ENCODE data around the gene DHX58.

DHX58 gene

DNA sequence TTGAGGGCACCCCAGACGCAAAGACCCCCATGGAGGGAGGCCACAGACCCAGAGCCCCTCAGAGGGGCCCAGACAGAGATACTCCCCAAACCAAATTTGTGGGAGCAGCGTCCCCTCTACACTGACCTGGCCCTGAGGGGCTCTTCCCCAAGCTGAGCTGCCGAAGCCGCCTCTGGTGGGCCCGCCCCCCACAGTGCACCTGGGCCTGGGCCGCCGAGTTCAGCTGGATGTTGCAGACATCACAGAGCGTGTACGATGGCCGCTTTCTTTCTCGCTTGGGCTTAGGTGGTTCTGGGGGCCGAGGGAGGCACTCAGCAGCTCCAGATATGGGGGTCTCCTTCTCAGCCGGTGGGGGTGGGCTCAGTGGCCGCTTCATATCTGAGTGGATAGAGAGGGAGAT lies 49.8 kb downstream of the DHX58 start:
- Histone ChIP-seq H3K4me1 (ENCODE audit: control insufficient read depth in 1 of 2, insufficient read depth in 2 of 2, low read length in 2 of 2) (no peaks in the 10 kb centered on the region), H3K27ac (ENCODE audit: low read depth, low read length) (no peak overlapping the region), H4K8ac (ENCODE audit: low read depth, low read length) (no peak overlapping the region), H3K9me3 (ENCODE audit: insufficient read depth, low read depth, low read length) (peaks cover 5% of the 10 kb centered on the region), H3K9ac (ENCODE audit: low read length) (no peak overlapping the region), H3K79me2 (ENCODE audit: control insufficient read depth, insufficient read depth, low read length, poor library complexity) (no peaks in the 10 kb centered on the region), H2AK5ac (ENCODE audit: low read length) (no peak overlapping the region), H4K12ac (ENCODE audit: low read depth, low read length) (no peak overlapping the region), H3K18ac (ENCODE audit: low read length) (no peak overlapping the region), H3K4ac (ENCODE audit: low read depth, low read length) (no peak overlapping the region), H2BK12ac (ENCODE audit: low read length) (no peak overlapping the region), H2AFZ (ENCODE audit: insufficient read depth, low read length, poor library complexity) (no peak overlapping the region), H4K91ac (ENCODE audit: low read depth, low read length) (no peak overlapping the region), H3K14ac (ENCODE audit: low read length) (no peak overlapping the region), H3K4me3 (ENCODE audit: low read depth, low read length) (no peak overlapping the region), H3K27me3 (ENCODE audit: insufficient read depth, low read length) (no peaks in the 10 kb centered on the region), H3K23ac (ENCODE audit: low read length) (no peak overlapping the region), H3K4me2 (ENCODE audit: low read length) (no peak overlapping the region), H2BK120ac (ENCODE audit: insufficient read depth, low read length, poor library complexity) (no peak overlapping the region), H3K36me3 (ENCODE audit: control insufficient read depth in 1 of 2, insufficient read depth in 2 of 2, low read length in 2 of 2) (no peaks in the 10 kb centered on the region), H2BK5ac (ENCODE audit: low read depth, low read length, poor library complexity) (no peak overlapping the region), H3K79me1 (ENCODE audit: low read length) (no peaks in the 10 kb centered on the region)
- DNase-seq = no peak
- no CpG with 5 or more reads among the region's 14 CpGs for WGBS (ENCODE audit: extremely low coverage, insufficient coverage, insufficient read length)

DNA sequence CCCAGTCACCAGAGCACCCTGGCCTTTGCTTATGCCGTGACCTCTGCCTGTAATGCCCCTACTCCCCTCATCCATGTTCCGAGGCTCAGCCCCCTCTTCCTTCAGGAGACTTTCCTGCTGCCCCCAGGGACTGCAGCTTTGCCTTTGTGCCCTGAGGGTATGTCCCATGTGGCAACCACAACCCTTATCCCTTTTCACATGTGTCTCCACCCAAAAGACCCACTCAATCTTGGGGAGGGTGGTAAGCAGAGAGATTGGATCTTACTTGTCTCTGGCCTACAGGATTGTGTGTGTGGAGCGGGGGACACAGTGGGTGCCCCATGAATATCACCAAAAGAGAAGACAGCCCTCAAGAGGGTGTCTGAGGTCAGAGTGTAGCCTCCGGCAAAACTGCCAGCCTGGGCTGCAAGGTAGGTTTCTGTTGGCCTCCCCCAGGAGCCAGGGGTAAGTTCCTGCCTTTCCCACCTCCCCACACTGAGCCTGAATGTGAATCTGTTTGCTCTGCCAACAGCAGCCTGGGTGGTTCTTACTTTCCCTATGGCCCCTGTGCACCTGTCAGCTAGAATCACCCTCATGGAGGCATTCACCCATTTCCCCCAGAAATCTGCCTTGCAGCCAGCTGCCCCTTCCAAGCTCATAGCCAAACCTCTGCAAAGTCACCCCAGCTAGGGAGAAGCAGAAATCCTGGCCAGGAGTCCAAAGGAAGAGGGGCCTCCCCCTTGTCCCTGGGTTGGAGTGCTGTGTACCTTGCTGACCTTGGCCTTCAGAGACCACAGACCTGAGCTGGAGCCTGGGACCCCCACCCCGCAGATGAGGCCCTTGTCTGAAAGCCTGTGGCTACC lies 50.6 kb downstream of the DHX58 start:
- H3K4me2 ChIP-seq (ENCODE audit: low read length) = no peak overlapping the region

DNA sequence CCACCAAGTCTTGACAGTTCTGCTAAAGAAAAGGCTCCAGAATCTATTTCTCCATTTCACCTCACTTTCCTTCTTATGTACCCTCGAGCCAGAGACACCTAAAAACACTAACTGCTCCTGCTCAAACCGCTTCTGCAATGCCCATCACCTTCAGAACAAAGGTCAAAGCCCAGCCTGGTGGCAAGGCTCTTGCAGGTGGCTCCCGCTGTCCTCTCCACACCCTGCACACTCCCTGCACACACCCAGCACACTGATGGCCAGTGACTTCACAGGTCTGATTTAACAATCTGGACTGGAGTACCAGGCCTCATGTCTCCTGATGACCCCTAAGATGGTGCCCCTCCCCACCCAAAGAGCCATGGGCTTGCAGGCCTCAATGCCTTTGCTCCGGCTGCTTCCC lies 52.3 kb downstream of the DHX58 start:
- H3K36me3 ChIP-seq (ENCODE audit: control insufficient read depth in 1 of 2, insufficient read depth in 2 of 2, low read length in 2 of 2) = no peaks in the 10 kb centered on the region
- WGBS (ENCODE audit: extremely low coverage, insufficient coverage, insufficient read length) = no CpG with 5 or more reads among the region's 4 CpGs
- H3K27me3 ChIP-seq (ENCODE audit: insufficient read depth, low read length) = no peaks in the 10 kb centered on the region
- no peak overlapping the region for H3K4me3 ChIP-seq (ENCODE audit: low read depth, low read length)
- no peak overlapping the region for H3K18ac ChIP-seq (ENCODE audit: low read length)
- no peak overlapping the region for H3K14ac ChIP-seq (ENCODE audit: low read length)
- no peak overlapping the region for H2AK5ac ChIP-seq (ENCODE audit: low read length)
- no peak overlapping the region for H2BK120ac ChIP-seq (ENCODE audit: insufficient read depth, low read length, poor library complexity)
- H4K8ac ChIP-seq (ENCODE audit: low read depth, low read length) = no peak overlapping the region
- no peak for DNase-seq
- H4K91ac ChIP-seq (ENCODE audit: low read depth, low read length) = no peak overlapping the region
- H3K9me3 ChIP-seq (ENCODE audit: insufficient read depth, low read depth, low read length) = peaks cover 5% of the 10 kb centered on the region
- H2BK5ac ChIP-seq (ENCODE audit: low read depth, low read length, poor library complexity) = no peak overlapping the region
- H3K79me1 ChIP-seq (ENCODE audit: low read length) = no peaks in the 10 kb centered on the region
- H3K4me2 ChIP-seq (ENCODE audit: low read length) = no peak overlapping the region
- H4K12ac ChIP-seq (ENCODE audit: low read depth, low read length) = no peak overlapping the region
- H2BK12ac ChIP-seq (ENCODE audit: low read length) = no peak overlapping the region
- H2AFZ ChIP-seq (ENCODE audit: insufficient read depth, low read length, poor library complexity) = no peak overlapping the region
- no peaks in the 10 kb centered on the region for H3K79me2 ChIP-seq (ENCODE audit: control insufficient read depth, insufficient read depth, low read length, poor library complexity)
- no peak overlapping the region for H3K9ac ChIP-seq (ENCODE audit: low read length)
- no peak overlapping the region for H3K4ac ChIP-seq (ENCODE audit: low read depth, low read length)
- H3K27ac ChIP-seq (ENCODE audit: low read depth, low read length) = no peak overlapping the region
- H3K4me1 ChIP-seq (ENCODE audit: control insufficient read depth in 1 of 2, insufficient read depth in 2 of 2, low read length in 2 of 2) = no peaks in the 10 kb centered on the region
- no peak overlapping the region for H3K23ac ChIP-seq (ENCODE audit: low read length)

More for the DNA sequence above, 50.6 kb downstream of the DHX58 start:
- Histone ChIP-seq H3K79me2 (ENCODE audit: control insufficient read depth, insufficient read depth, low read length, poor library complexity) (no peaks in the 10 kb centered on the region), H4K8ac (ENCODE audit: low read depth, low read length) (no peak overlapping the region), H2BK120ac (ENCODE audit: insufficient read depth, low read length, poor library complexity) (no peak overlapping the region), H3K27me3 (ENCODE audit: insufficient read depth, low read length) (no peaks in the 10 kb centered on the region), H3K14ac (ENCODE audit: low read length) (no peak overlapping the region), H4K91ac (ENCODE audit: low read depth, low read length) (no peak overlapping the region), H2BK5ac (ENCODE audit: low read depth, low read length, poor library complexity) (no peak overlapping the region), H3K4me3 (ENCODE audit: low read depth, low read length) (no peak overlapping the region), H3K9me3 (ENCODE audit: insufficient read depth, low read depth, low read length) (peaks cover 5% of the 10 kb centered on the region), H3K79me1 (ENCODE audit: low read length) (no peaks in the 10 kb centered on the region), H2AK5ac (ENCODE audit: low read length) (no peak overlapping the region), H3K9ac (ENCODE audit: low read length) (no peak overlapping the region), H3K23ac (ENCODE audit: low read length) (no peak overlapping the region), H4K12ac (ENCODE audit: low read depth, low read length) (no peak overlapping the region), H2AFZ (ENCODE audit: insufficient read depth, low read length, poor library complexity) (no peak overlapping the region), H2BK12ac (ENCODE audit: low read length) (no peak overlapping the region), H3K27ac (ENCODE audit: low read depth, low read length) (no peak overlapping the region), H3K4ac (ENCODE audit: low read depth, low read length) (no peak overlapping the region), H3K18ac (ENCODE audit: low read length) (no peak overlapping the region), H3K36me3 (ENCODE audit: control insufficient read depth in 1 of 2, insufficient read depth in 2 of 2, low read length in 2 of 2) (no peaks in the 10 kb centered on the region), H3K4me1 (ENCODE audit: control insufficient read depth in 1 of 2, insufficient read depth in 2 of 2, low read length in 2 of 2) (no peaks in the 10 kb centered on the region)
- WGBS (ENCODE audit: extremely low coverage, insufficient coverage, insufficient read length) = no CpG with 5 or more reads among the region's 5 CpGs
- peak in 1 of 2 donors; percentile 12 for DNase-seq

DNA sequence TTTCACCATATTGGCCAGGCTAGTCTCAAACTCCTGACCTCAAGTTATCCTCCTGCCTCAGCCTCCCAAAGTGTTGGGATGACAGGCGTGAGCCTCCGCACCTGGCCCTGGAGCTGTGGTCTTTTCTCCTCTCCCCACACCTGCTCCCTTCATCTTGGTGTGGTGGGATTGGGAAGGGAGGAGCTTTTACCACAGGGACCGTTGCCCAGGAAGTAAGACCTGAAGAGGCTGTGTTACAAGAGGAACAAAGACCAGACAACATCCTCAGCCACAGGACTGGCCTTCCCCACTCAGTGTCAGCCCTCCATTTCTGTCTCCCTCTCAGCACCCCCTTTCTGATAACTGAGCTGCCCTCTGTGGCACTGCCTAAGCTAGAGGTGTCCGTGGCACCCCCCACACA lies 52.7 kb downstream of the DHX58 start:
- H3K4me2 ChIP-seq (ENCODE audit: low read length) = no peak overlapping the region
- no peaks in the 10 kb centered on the region for H3K36me3 ChIP-seq (ENCODE audit: control insufficient read depth in 1 of 2, insufficient read depth in 2 of 2, low read length in 2 of 2)
- H2BK5ac ChIP-seq (ENCODE audit: low read depth, low read length, poor library complexity) = no peak overlapping the region
- no peak overlapping the region for H3K14ac ChIP-seq (ENCODE audit: low read length)
- H3K4me1 ChIP-seq (ENCODE audit: control insufficient read depth in 1 of 2, insufficient read depth in 2 of 2, low read length in 2 of 2) = no peaks in the 10 kb centered on the region
- no peak overlapping the region for H4K8ac ChIP-seq (ENCODE audit: low read depth, low read length)
- H3K27me3 ChIP-seq (ENCODE audit: insufficient read depth, low read length) = no peaks in the 10 kb centered on the region
- no peak overlapping the region for H3K9ac ChIP-seq (ENCODE audit: low read length)
- no peak overlapping the region for H3K23ac ChIP-seq (ENCODE audit: low read length)
- no peak overlapping the region for H3K18ac ChIP-seq (ENCODE audit: low read length)
- no peak overlapping the region for H2AK5ac ChIP-seq (ENCODE audit: low read length)
- H3K4me3 ChIP-seq (ENCODE audit: low read depth, low read length) = no peak overlapping the region
- H4K91ac ChIP-seq (ENCODE audit: low read depth, low read length) = no peak overlapping the region
- DNase-seq = no peak
- WGBS (ENCODE audit: extremely low coverage, insufficient coverage, insufficient read length) = no CpG with 5 or more reads among the region's 4 CpGs
- no peaks in the 10 kb centered on the region for H3K79me2 ChIP-seq (ENCODE audit: control insufficient read depth, insufficient read depth, low read length, poor library complexity)
- H3K79me1 ChIP-seq (ENCODE audit: low read length) = no peaks in the 10 kb centered on the region
- H3K9me3 ChIP-seq (ENCODE audit: insufficient read depth, low read depth, low read length) = peaks cover 5% of the 10 kb centered on the region
- no peak overlapping the region for H2BK120ac ChIP-seq (ENCODE audit: insufficient read depth, low read length, poor library complexity)
- no peak overlapping the region for H4K12ac ChIP-seq (ENCODE audit: low read depth, low read length)
- no peak overlapping the region for H2AFZ ChIP-seq (ENCODE audit: insufficient read depth, low read length, poor library complexity)
- H3K27ac ChIP-seq (ENCODE audit: low read depth, low read length) = no peak overlapping the region
- H2BK12ac ChIP-seq (ENCODE audit: low read length) = no peak overlapping the region
- H3K4ac ChIP-seq (ENCODE audit: low read depth, low read length) = no peak overlapping the region

Data from trophoblast cell (in vitro differentiated cells and primary cell).